ENCODE measurements around the gene PRKCE. TPM values are rescaled to one million over a fixed set of nuclear protein-coding genes. Genes with fewer than 3 reads are reported as not detected.

Gene PRKCE
- total RNA-seq, 2 experiments from 2014 or later, result 24.9 to 26.2 TPM

- POLR2A ChIA-PET, result no interaction called here
- TF ChIP-seq CTCF (IDR thresholded peaks at IDR 0.05), result no peak
- peaks cover 30% of the 10 kb centered on the region for H3K4me1 Mint-ChIP-seq (ENCODE audit: low read depth)
Observed at GRCh38 chr2:45648636-45649035, 2.8 kb upstream of the PRKCE start.

GRCh38 chr2:45649462-45649857, 2.0 kb upstream of the PRKCE start:
- ChIA-PET CTCF (interaction anchor here (2.2 kb wide), 1 partner anchor 129 kb away, joined by 10 read pairs; no protein-coding TSS in a partner anchor), POLR2A (interaction anchor here (1.5 to 3.3 kb wide), 4 partner anchors 39 to 1288 kb away, joined by 4 to 20 read pairs (median 14); partner anchors contain the start of genes CAMKMT, PREPL and SRBD1)
- Mint-ChIP-seq H3K4me3 (peak overlapping the region; percentile 92), H3K36me3 (ENCODE audit: low read depth) (peaks cover 22% of the 10 kb centered on the region), H3K9me3 (no peaks in the 10 kb centered on the region), H3K27ac (peak overlapping the region; percentile 88), H3K4me1 (ENCODE audit: low read depth) (peaks cover 36% of the 10 kb centered on the region), H3K27me3 (peaks cover 5% of the 10 kb centered on the region)
- intact Hi-C loops (cut with DNase I, micrococcal nuclease), result loop anchor here (2.0 to 10.0 kb wide), 4 partner anchors 35 to 1265 kb away; partner anchors contain the start of gene MCFD2 (in 1 of the 2)
- DNase-seq (no peak), ATAC-seq (ENCODE audit: poor library complexity) (no peak)
- no peak for TF ChIP-seq CTCF (IDR thresholded peaks at IDR 0.05)
- H3K36me3 ChIP-seq (ENCODE audit: insufficient read depth, low read length), result no peaks in the 10 kb centered on the region
- H3K4me3 ChIP-seq (ENCODE audit: low read length), result peak overlapping the region; percentile 97
- H3K4me1 ChIP-seq (ENCODE audit: insufficient read depth, low read length), result peaks cover 21% of the 10 kb centered on the region
- H3K27ac ChIP-seq (ENCODE audit: low read depth in 1 of 2, low read length in 2 of 2), result no peak overlapping the region
- H3K27me3 ChIP-seq (ENCODE audit: control insufficient read depth in 1 of 2, insufficient read depth in 2 of 2, low read length in 2 of 2), result no peaks in the 10 kb centered on the region
- H3K9me3 ChIP-seq (ENCODE audit: control insufficient read depth in 1 of 2, insufficient read depth in 1 of 2, low read length in 2 of 2), result no peaks in the 10 kb centered on the region

More at GRCh38 chr2:45648636-45649035, 2.8 kb upstream of the PRKCE start:
- ATAC-seq (ENCODE audit: poor library complexity), result no peak
- H3K27me3 Mint-ChIP-seq, result peaks cover 11% of the 10 kb centered on the region
- H3K4me3 ChIP-seq (ENCODE audit: low read length), result no peak overlapping the region
- peaks cover 22% of the 10 kb centered on the region for H3K36me3 Mint-ChIP-seq (ENCODE audit: low read depth)
- H3K27me3 ChIP-seq (ENCODE audit: control insufficient read depth in 1 of 2, insufficient read depth in 2 of 2, low read length in 2 of 2), result no peaks in the 10 kb centered on the region
- no peaks in the 10 kb centered on the region for H3K9me3 ChIP-seq (ENCODE audit: control insufficient read depth in 1 of 2, insufficient read depth in 1 of 2, low read length in 2 of 2)
- no peaks in the 10 kb centered on the region for H3K36me3 ChIP-seq (ENCODE audit: insufficient read depth, low read length)
- intact Hi-C loops (cut with DNase I, micrococcal nuclease), result loop anchor here (2.0 to 10.0 kb wide), 4 partner anchors 34 to 1266 kb away; partner anchors contain the start of gene MCFD2 (in 1 of the 2)
- peak overlapping the region; percentile 40 for H3K27ac Mint-ChIP-seq
- no peak for DNase-seq
- no peaks in the 10 kb centered on the region for H3K9me3 Mint-ChIP-seq
- CTCF ChIA-PET, result interaction anchor here (2.2 kb wide), 1 partner anchor 130 kb away, joined by 10 read pairs; no protein-coding TSS in a partner anchor
- peak overlapping the region; percentile 47 for H3K4me3 Mint-ChIP-seq
- peaks cover 25% of the 10 kb centered on the region for H3K4me1 ChIP-seq (ENCODE audit: insufficient read depth, low read length)
- no peak overlapping the region for H3K27ac ChIP-seq (ENCODE audit: low read depth in 1 of 2, low read length in 2 of 2)

GRCh38 chr2:45649858-45650811, 1.3 kb upstream of the PRKCE start:
- H3K9me3 ChIP-seq (ENCODE audit: control insufficient read depth in 1 of 2, insufficient read depth in 1 of 2, low read length in 2 of 2), result no peaks in the 10 kb centered on the region
- H3K9me3 Mint-ChIP-seq, result no peaks in the 10 kb centered on the region
- POLR2A ChIA-PET, result interaction anchor here (0.6 to 3.3 kb wide), 10 partner anchors 15 to 1288 kb away, joined by 3 to 20 read pairs (median 4); partner anchors contain the start of genes CAMKMT, PREPL and SRBD1
- peaks cover 22% of the 10 kb centered on the region for H3K36me3 Mint-ChIP-seq (ENCODE audit: low read depth)
- intact Hi-C loops (cut with DNase I, micrococcal nuclease), result loop anchor here (2.0 to 10.0 kb wide), 6 partner anchors 35 to 1265 kb away; partner anchors contain the start of gene MCFD2 (in 1 of the 2)
- peak overlapping the region; percentile 97 for H3K4me3 ChIP-seq (ENCODE audit: low read length)
- no peaks in the 10 kb centered on the region for H3K27me3 ChIP-seq (ENCODE audit: control insufficient read depth in 1 of 2, insufficient read depth in 2 of 2, low read length in 2 of 2)
- peak; percentile 25 for ATAC-seq (ENCODE audit: poor library complexity)
- CTCF ChIA-PET, result interaction anchor here (1.0 to 2.2 kb wide), 5 partner anchors 8 to 128 kb away, joined by 3 to 10 read pairs (median 4); no protein-coding TSS in a partner anchor
- peaks cover 5% of the 10 kb centered on the region for H3K27me3 Mint-ChIP-seq
- H3K4me1 ChIP-seq (ENCODE audit: insufficient read depth, low read length), result peaks cover 21% of the 10 kb centered on the region
- peaks cover 37% of the 10 kb centered on the region for H3K4me1 Mint-ChIP-seq (ENCODE audit: low read depth)
- peak overlapping the region; percentile 58 to 62 for H3K27ac ChIP-seq (ENCODE audit: low read depth in 1 of 2, low read length in 2 of 2)
- TF ChIP-seq CTCF (IDR thresholded peaks at IDR 0.05), result no peak
- peak overlapping the region; percentile 88 for H3K27ac Mint-ChIP-seq
- H3K36me3 ChIP-seq (ENCODE audit: insufficient read depth, low read length), result no peaks in the 10 kb centered on the region
- peak overlapping the region; percentile 92 for H3K4me3 Mint-ChIP-seq
- DNase-seq, result peak; percentile 41 to 73 (median 52)
